Fibroblast of skin of right quadriceps (primary cell): ENCODE data around the gene SLC16A9.

Source experiments
- DNase-seq: peaks from one replicate; pipeline ENCODE4 v3.0.0-alpha.2; 2013

Gene SLC16A9

DNA sequence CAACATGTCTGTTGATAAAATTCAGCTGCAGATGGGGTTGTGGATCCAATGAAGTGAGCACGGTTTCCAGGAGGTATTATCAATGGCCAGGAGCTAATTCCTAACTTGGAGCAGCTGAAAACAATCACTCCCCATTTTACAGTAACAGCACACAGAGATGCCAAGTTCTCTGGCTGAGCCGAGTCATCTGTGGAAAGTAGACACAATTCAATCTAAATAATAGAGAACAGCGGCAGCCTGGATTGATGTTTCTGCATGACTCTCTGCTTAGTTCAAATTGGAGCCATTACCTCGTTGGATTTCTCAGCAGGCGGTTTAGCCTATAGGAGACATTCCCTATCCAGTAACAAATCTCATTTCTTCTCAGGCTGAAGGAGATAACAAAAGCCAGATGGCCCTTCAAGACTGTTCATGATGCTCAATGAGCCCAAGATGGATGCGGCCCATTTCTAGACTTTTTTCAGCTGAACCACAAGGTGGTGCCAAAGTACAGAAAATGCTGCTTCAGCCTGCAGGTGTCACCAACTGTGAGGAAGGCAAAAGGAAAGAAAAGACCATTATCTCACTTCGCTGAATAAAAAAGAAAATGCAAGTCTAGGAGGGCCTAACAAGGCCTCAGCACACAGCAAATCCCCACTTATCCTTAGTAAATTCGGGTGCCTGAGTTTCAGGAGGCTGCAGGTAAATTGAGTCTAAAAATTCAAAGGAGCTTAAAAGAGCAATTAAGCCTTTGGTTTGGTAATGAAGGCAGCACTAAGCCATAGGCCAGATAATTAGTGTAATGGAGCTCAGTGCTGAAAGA, 83.7 kb downstream of the SLC16A9 start:
- DNase-seq, result peak; percentile 81

DNA sequence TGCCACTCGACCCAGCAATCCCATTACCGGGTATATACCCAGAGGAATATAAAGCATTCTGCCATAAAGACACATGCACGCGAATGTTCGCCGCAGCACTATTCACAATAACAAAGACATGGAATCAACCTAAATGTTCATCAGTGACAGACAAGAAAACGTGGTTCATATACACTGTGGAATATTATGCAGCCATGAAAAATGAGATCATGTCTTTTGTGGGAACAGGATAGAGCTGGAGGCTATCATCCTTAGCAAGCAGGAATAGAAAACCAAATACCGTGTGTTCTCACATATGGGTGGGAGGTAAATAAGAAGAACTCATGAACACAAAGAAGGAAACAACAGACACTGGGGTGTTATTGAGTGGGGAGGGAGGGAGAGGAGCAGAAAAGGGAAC, 84.7 kb downstream of the SLC16A9 start:
- no peak for DNase-seq

GRCh38 chr10:59624136-59624535, 85.5 kb downstream of the SLC16A9 start:
- DNase-seq, result no peak

DNA sequence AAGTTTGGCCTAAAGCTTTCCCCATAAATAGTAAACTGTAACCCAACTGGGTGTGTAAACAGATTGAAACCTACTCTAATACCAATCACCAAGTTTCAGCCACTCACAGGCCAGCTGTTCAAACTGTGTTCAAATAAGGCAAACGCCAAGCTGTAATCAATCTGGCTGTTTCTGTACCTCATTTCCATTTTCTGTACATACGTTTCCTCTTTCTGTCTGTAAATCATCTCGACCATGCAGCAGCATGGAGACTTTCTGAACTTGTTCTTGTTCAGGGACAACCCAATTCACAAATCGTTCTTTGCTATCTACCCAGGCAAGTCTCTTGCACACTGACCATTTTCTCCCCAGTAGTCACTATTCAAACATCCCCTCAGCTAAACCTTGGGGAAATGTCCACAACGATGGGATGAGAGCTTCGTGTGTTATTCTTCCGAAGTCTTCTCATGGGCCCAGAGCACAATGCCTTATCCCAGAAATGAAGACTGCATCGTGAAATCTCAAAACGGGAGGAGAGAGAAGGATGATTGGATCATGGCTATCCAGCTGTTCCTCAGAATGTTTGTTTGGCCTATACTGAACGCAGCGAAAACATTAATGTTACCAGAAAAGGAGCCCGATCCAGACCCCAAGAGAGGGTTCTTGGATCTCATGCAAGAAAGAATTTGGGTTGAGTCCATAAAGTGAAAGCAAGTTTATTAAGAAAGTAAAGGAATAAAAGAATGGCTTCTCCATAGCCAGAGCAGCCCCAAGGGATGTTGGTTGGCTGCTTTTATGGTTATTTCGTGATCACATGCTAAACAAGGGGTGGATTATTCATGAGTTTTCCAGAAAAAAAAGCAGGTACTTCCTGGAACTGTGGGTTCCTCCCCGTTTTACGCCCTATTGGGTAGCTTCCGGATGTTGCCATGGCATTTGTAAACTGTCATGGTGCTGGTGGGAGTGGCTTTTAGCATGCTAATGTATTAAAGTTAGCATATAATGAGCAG, 86.2 kb downstream of the SLC16A9 start:
- no peak for DNase-seq

GRCh38 chr10:59622320-59623132, 87.1 kb downstream of the SLC16A9 start:
- DNase-seq, result peak; percentile 62

DNA sequence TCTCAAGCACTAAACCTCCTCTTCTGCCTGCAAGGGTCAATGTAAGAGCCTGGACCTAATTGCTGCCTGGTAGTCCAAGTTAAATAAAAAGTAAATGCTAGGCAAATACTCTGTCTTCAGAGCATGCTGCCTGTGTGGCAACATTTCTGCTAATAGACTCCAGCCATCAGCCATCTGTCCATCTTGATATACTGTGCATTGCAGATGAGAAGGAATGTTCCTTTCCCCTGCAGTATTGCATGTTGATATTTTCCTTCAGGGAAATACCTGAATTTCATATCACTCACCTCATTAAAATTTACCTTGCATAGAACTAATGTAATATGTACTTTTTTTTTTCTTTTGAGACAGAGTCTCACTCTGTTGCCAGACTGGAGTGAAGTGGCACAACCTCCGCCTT, 87.9 kb downstream of the SLC16A9 start:
- no peak for DNase-seq

DNA sequence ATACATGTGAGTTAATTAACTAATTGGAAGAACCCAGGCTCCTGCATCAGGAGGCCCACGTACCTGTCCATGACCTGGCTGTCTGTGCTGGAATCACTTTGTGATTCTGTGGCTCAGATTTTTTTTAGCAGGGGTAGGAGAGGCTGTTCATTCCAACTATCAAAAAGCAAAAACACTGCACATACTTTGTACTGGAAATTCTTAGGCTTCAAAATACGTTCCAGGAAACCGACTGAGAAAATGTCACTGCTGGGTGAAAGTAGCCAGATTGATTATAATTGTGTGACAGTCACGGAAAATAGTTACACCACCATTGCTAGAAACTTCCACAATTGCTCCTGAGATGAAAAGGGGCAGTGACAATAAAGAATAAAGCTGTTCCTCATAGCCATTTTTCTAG, 91.0 kb downstream of the SLC16A9 start:
- no peak for DNase-seq

DNA sequence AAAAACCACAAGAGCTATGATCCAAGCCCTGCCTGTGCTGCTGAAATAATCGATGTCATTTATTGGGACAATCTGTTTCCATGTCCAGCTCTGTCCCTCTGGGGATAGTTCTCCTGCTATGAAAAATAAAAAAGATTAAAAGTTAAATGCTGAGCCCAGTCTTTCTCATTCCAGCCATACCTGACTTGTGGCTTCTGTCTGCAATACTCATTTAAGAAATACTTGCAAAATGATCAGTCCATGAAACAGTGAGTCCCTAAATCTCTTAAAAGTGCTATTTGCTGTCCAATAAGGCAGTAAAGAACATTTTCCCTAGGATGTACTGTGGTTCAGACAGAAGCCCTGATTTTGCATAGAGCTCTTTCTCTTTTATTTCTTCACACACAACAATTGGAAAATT, 91.7 kb downstream of the SLC16A9 start:
- DNase-seq, result no peak

- no peak for DNase-seq
Observed at GRCh38 chr10:59611048-59611447, 98.6 kb downstream of the SLC16A9 start.

DNA sequence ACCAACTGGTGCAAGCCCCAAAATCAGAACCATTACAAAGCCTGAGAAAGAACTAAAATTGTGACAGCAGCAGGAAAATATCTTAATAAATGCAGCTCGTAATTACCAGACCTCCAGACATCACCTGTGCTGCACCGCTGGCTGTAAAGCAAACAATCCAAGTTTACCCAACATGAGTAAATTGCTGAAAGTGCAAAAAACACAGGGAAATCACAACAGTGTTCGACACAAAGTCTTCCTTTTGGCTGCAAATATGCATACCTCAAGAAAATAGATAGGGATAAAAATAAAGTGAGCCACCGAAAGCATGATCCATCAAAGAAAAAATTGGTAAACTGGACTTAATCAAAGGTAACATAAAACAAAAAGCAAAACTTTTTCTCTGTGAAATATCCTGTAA, 101.7 kb downstream of the SLC16A9 start:
- no peak for DNase-seq

GRCh38 chr10:59606551-59606961, 103.1 kb downstream of the SLC16A9 start:
- peak; percentile 81 for DNase-seq

DNA sequence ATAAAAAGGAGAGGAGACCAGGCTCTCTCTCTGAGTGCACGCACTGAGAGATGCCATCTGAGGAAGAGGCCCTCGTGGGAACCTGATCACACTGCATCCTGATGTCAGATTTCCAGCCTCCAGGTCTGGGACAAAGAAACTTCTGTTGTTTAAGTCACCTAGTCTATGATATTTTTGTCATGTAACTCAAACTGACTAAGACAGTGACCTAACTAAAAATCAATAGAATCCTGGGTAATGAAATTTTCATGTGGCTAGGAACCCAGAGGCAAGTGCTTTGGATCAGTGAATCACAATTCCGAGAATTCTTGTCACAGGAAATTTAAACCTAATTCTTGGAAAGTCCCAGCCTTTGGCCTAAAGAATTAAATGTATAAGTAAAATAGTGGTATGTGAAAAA, 107.7 kb downstream of the SLC16A9 start:
- DNase-seq, result no peak
